SJSA1 (cell line): ENCODE results near the gene C5AR1. TPM values are rescaled to one million over a fixed set of nuclear protein-coding genes. Genes with fewer than 3 reads are reported as not detected.
A peak's percentile ranks its signal among the peaks of the same experiment; 100 is the strongest.
"Not testable (repeated sequence)": the region's sequence is repeated elsewhere in the genome, so short reads cannot be mapped to it uniquely, and the experiment has no call there.

Experiments
- DNase-seq, 2 experiments: peaks; one replicate each; pipeline ENCODE4 v3.0.0-alpha.2; 2015 to 2020; ENCODE audit warnings: low spot score in 2 of 2, low read depth in 1 of 2
- H3K27ac ChIP-seq: fragments of 250-450 bp; sonication (Bioruptor Pico); 2 replicates; pipeline ENCODE4 v1.5.1; 2020; ENCODE audit warnings: mild to moderate bottlenecking, moderate library complexity
- H3K27me3 ChIP-seq: fragments of 250-450 bp; sonication (Bioruptor Pico); replicated peaks from 2 replicates; pipeline ENCODE4 v1.5.1; 2020; ENCODE audit warnings: mild to moderate bottlenecking, moderate library complexity
- H3K36me3 ChIP-seq: fragments of 250-450 bp; sonication (Bioruptor Pico); 2 replicates; pipeline ENCODE4 v1.5.1; 2020; ENCODE audit warnings: mild to moderate bottlenecking
- H3K4me1 ChIP-seq: fragments of 250-450 bp; sonication (Bioruptor Pico); replicated peaks from 2 replicates; pipeline ENCODE4 v1.6.1; 2021; ENCODE audit warnings: mild to moderate bottlenecking
- H3K4me3 ChIP-seq: fragments of 250-450 bp; sonication (Bioruptor Pico); 2 replicates; pipeline ENCODE4 v1.5.1; 2020; ENCODE audit warnings: mild to moderate bottlenecking
- H3K9me3 ChIP-seq: fragments of 250-450 bp; sonication (Bioruptor Pico); replicated peaks from 2 replicates; pipeline ENCODE4 v1.5.1; 2020; ENCODE audit warnings: mild to moderate bottlenecking
- total RNA-seq: library from RNA; depleted of rRNA; stranded (reverse); fragments of >200 nt; shearing (Covaris generic); gene quantifications from 2 replicates; pipeline ENCODE4 v1.2.3, GENCODE V29; 2014

C5AR1 gene
- total RNA-seq, 1 experiment from 2014 or later = not detected

- Histone ChIP-seq H3K9me3 (no peaks in the 10 kb centered on the region), H3K27ac (peak overlapping the region; percentile 82), H3K27me3 (no peaks in the 10 kb centered on the region), H3K36me3 (no peaks in the 10 kb centered on the region), H3K4me3 (no peak overlapping the region), H3K4me1 (peaks cover 16% of the 10 kb centered on the region)
- DNase-seq = peak; percentile 61 to 83
Measured at GRCh38 chr19:47330466-47330869, 20.8 kb downstream of the C5AR1 start.

- no peaks in the 10 kb centered on the region for H3K9me3 ChIP-seq
- H3K27me3 ChIP-seq = no peaks in the 10 kb centered on the region
- no peaks in the 10 kb centered on the region for H3K36me3 ChIP-seq
- no peak for DNase-seq
- H3K27ac ChIP-seq = no peak overlapping the region
- H3K4me3 ChIP-seq = no peak overlapping the region
- peaks cover 16% of the 10 kb centered on the region for H3K4me1 ChIP-seq
Measured at GRCh38 chr19:47331490-47331889, 21.8 kb downstream of the C5AR1 start.

- DNase-seq = no peak
- Histone ChIP-seq H3K27me3 (no peaks in the 10 kb centered on the region), H3K36me3 (no peaks in the 10 kb centered on the region), H3K4me1 (peaks cover 16% of the 10 kb centered on the region), H3K9me3 (no peaks in the 10 kb centered on the region), H3K4me3 (no peak within 1 kb of the TSS), H3K27ac (no peak within 1 kb of the TSS)
Measured at GRCh38 chr19:47331931-47332547, 22.4 kb downstream of the C5AR1 start, which contains the start of gene C5AR2. TSS of gene C5AR2 (plus strand) at chr19:47332175. CDS start at chr19:47340800, 8,625 bp downstream.

DNA sequence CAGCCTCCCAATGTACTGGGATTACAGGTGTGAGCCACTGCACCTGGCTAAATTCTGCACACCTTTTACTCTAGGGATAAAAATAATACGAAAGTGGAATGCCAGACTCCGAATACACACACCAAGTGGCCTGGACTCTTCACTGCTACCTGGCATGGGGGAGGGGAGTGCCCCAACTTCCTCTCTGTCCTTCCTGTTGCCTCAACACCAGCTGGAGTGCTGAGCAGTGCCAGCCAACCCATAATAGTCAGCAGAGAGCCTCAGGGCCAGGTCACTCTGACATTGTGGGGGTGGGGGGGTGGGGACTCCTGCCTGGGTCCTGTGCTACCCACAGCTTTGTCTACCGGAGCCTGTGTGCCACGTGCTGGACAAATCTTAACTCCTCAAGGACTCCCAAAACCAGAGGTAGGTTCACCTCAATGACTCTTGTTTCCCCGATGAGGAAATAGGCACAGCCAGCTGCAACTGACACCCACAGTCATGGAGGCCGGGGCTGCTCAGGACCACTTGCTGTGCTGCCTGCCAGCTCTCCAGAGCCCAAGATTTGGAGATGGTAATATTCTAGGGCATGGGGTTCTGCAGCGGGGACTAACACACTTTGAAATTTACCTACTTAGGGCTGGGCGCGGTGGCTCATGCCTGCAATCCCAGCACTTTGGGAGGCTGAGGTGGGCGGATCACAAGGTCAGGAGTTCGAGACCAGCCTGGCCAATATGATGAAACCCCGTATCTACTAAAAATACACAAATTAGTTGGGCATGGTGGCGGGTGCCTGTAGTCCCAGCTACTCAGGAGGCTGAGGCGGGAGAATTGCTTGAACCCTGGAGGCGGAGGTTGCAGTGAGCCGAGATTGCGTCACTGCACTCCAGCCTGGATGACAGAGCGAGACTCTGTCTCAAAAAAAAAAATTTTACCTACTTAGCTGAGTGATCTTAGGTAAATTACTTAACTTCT, 27.4 kb downstream of the C5AR1 start:
- H3K27ac ChIP-seq, DNase-seq, H3K4me3 ChIP-seq, H3K9me3 ChIP-seq, H3K27me3 ChIP-seq, H3K36me3 ChIP-seq, H3K4me1 ChIP-seq: not testable (repeated sequence)

DNA sequence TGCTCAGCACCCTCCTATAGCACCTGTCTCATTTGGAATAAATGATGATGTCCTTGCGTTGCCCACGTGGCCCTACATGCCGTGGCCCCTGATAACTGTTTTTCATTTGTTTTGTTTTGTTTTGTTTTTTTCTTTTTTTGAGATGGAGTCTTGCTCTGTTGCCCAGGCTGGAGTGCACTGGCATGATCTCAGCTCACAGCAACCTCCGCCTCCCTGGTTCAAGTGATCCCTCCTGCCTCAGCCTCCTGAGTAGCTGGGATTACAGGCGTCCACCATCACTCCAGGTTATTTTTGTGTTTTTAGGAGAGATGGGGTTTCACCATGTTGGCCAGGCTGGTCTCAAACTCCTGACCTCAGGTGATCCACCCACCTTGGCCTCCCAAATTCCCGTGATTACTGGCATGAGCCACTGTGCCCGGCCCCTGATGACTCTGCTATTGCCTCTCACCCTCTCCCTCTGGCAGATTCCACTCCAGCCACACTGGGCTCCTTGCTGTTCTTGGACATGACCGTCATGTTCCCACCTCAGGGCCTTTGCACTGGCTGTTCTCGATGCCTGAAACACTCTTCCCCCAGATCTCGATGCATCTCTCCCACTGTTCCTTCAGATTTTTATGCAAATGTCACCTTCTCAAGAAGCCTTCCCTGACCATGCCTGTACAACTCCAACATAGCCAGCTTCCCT, 29.7 kb downstream of the C5AR1 start:
- Histone ChIP-seq H3K27me3 (no peaks in the 10 kb centered on the region), H3K4me3 (no peak overlapping the region), H3K27ac (no peak overlapping the region), H3K4me1 (no peaks in the 10 kb centered on the region), H3K9me3 (no peaks in the 10 kb centered on the region), H3K36me3 (no peaks in the 10 kb centered on the region)
- DNase-seq = no peak

- no peaks in the 10 kb centered on the region for H3K4me1 ChIP-seq
- H3K4me3 ChIP-seq = no peak overlapping the region
- no peak overlapping the region for H3K27ac ChIP-seq
- no peaks in the 10 kb centered on the region for H3K36me3 ChIP-seq
- no peak for DNase-seq
- H3K27me3 ChIP-seq = no peaks in the 10 kb centered on the region
- no peaks in the 10 kb centered on the region for H3K9me3 ChIP-seq
Measured at GRCh38 chr19:47340477-47341208, 31.0 kb downstream of the C5AR1 start.

GRCh38 chr19:47341734-47342133, 32.1 kb downstream of the C5AR1 start:
- Histone ChIP-seq H3K9me3 (no peaks in the 10 kb centered on the region), H3K4me1 (no peaks in the 10 kb centered on the region), H3K4me3 (no peak overlapping the region), H3K27me3 (no peaks in the 10 kb centered on the region), H3K36me3 (no peaks in the 10 kb centered on the region), H3K27ac (no peak overlapping the region)
- DNase-seq = no peak

DNA sequence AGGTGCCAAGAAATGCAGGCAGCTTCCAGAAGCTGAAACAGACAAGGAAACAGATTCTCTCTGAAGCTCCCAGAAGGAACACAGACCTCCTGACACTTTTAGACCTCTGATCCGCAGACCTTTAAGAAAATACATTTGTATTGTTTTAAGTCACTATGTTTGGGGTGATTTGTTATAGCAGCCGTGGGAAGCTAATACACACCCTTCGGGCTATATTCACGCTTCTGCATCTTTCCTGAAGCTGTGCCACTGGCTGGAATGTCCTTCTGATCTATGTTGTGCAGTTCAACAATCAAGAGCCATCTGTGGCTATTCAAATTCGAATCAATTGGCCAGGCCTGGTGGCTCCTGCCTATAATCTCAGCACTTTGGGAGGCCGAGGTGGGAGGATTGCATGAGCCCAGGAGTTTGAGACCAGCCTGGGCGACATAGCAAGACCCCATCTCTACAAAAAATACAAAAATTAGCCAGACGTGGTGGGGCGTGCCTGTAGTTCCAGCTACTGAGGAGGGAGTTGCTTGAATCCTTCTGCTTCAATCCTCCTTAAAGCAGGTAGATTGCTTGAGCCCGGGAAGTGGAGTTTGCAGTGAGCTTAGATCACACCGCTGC, 33.6 kb downstream of the C5AR1 start:
- Histone ChIP-seq H3K36me3 (no peaks in the 10 kb centered on the region), H3K27ac (no peak overlapping the region), H3K4me1 (no peaks in the 10 kb centered on the region), H3K27me3 (no peaks in the 10 kb centered on the region), H3K9me3 (no peaks in the 10 kb centered on the region), H3K4me3 (no peak overlapping the region)
- DNase-seq = no peak

GRCh38 chr19:47344425-47344824, 34.8 kb downstream of the C5AR1 start:
- Histone ChIP-seq H3K9me3 (no peaks in the 10 kb centered on the region), H3K4me3 (no peak overlapping the region), H3K27me3 (no peaks in the 10 kb centered on the region), H3K27ac (no peak overlapping the region), H3K4me1 (no peaks in the 10 kb centered on the region), H3K36me3 (no peaks in the 10 kb centered on the region)
- no peak for DNase-seq

DNA sequence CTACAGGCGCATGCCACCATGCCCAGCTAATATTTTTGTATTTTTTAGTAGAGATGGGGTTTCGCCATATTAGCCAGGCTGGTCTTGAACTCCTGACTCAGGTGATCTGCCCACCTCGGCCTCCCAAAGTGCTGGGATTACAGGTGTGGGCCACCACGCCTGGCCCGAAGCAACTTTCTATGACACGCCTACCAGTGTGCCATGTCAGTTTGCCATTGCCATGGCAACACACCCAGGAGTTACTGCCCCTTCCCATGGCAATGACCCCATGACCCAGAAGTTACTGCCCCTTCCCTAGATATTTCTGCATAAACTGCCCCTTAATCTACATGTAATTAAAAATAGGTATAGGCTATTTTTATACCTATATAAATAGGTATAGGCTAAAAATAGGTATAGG, 36.4 kb downstream of the C5AR1 start:
- not testable (repeated sequence) for H3K27me3 ChIP-seq, H3K36me3 ChIP-seq, H3K4me1 ChIP-seq, DNase-seq, H3K27ac ChIP-seq, H3K4me3 ChIP-seq, H3K9me3 ChIP-seq

DNA sequence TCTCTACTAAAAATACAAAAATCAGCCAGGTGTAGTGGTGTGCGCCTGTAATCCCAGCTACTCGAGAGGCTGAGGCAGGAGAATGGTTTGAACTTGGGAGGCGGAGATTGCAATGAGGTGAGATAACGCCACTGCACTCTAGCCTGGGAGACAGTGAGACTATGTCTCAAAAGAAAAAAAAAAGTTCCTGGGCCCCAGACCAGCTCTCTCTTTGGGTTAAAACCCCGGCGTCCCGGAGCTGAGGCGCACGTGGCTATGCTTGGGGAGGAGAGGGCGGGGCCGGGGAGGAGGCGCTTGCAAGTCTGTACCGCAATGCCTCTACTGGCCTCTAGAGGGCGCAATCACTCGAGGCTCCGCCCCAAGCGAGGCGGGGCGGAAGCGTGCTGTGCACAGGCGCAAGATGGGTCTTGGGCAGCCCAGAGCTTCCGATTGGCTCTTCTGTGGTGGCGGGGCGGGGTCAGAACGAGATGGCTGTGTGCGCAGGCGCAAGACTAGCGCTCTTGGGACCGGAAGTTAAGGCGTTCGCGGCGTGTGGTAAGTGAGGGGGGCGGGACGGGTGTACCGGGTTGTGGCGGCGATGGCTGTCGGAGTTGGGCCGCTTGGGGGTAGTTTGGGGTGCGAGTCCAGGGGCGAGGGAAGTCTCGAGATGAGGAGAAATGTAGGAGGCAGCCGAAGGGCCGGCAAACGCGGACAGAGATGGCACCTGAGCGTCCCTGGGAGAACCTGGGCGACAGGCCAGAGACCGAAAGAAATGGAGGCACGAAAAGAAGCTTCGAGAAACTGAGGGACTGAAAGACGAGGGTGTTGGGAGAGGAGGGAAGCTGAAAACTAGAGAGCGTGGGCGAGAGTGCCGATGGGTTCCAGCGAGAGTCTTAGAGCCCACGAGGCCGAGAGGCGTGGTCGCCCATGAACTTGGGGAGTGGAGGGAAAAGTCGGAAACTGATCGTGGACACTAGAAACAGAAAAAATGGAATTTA, 39.4 kb downstream of the C5AR1 start, which contains the start of gene DHX34:
Gene DHX34, plus strand, starts transcription at position 497 of the 977 bp plus-strand sequence. CDS start 3,716 bp downstream, outside the sequence.
- Histone ChIP-seq H3K9me3 (no peaks in the 10 kb centered on the region), H3K36me3 (peaks cover 26% of the 10 kb centered on the region), H3K4me3 (peak within 1 kb of the TSS; percentile 61), H3K4me1 (peaks cover 4% of the 10 kb centered on the region), H3K27ac (0 out of 2 replicates have a peak within 1 kb of the TSS, but pooled peaks have one; percentile 33), H3K27me3 (no peaks in the 10 kb centered on the region)
- DNase-seq = peak; percentile 96 to 99

- DNase-seq = no peak
- H3K4me3 ChIP-seq = no peak overlapping the region
- peaks cover 4% of the 10 kb centered on the region for H3K4me1 ChIP-seq
- H3K27ac ChIP-seq = no peak overlapping the region
- H3K36me3 ChIP-seq = peaks cover 42% of the 10 kb centered on the region
- no peaks in the 10 kb centered on the region for H3K27me3 ChIP-seq
- no peaks in the 10 kb centered on the region for H3K9me3 ChIP-seq
Measured at GRCh38 chr19:47350630-47351029, 41.0 kb downstream of the C5AR1 start.
